Mesenchymal stem cell (in vitro differentiated cells and primary cell): Measurements from ENCODE around the gene HNRNPH3.

ENCODE experiments used
- DNase-seq: peaks from one replicate; pipeline ENCODE4 v3.0.0-alpha.2; 2013
- H2AFZ ChIP-seq: one replicate; pipeline ENCODE4 v1.6.1; 2013; ENCODE audit warnings: low read depth, mild to moderate bottlenecking, control low read depth, inconsistent platforms, low read length, moderate library complexity
- H2AK5ac ChIP-seq: 2 replicates; pipeline ENCODE4 v1.6.1; 2013; ENCODE audit warnings: low read length, moderate library complexity, mild to moderate bottlenecking, inconsistent platforms; ENCODE audit not compliant: severe bottlenecking
- H2BK120ac ChIP-seq: one replicate; pipeline ENCODE4 v1.6.1; 2013; ENCODE audit warnings: low read depth, mild to moderate bottlenecking, inconsistent platforms, low read length, moderate library complexity
- H2BK12ac ChIP-seq, 2 experiments: one replicate each; pipeline ENCODE4 v1.6.1; 2013; ENCODE audit warnings: inconsistent platforms in 2 of 2, low read length in 2 of 2, mild to moderate bottlenecking in 2 of 2, moderate library complexity in 2 of 2, control low read depth in 1 of 2
- H2BK15ac ChIP-seq: one replicate; pipeline ENCODE4 v1.6.1; 2013; ENCODE audit warnings: mild to moderate bottlenecking, low read depth, inconsistent platforms; ENCODE audit not compliant: poor library complexity, severe bottlenecking
- H2BK5ac ChIP-seq: 2 replicates; pipeline ENCODE4 v1.6.1; 2013; ENCODE audit warnings: low read depth, mild to moderate bottlenecking, low read length, control low read depth, inconsistent platforms; ENCODE audit not compliant: poor library complexity, severe bottlenecking
- H3K14ac ChIP-seq, 2 experiments: one replicate each; pipeline ENCODE4 v1.6.1; 2013; ENCODE audit warnings: inconsistent platforms in 2 of 2, low read length in 2 of 2, control low read depth in 1 of 2, mild to moderate bottlenecking in 1 of 2, moderate library complexity in 1 of 2
- H3K18ac ChIP-seq, 2 experiments: one replicate each; pipeline ENCODE4 v1.6.1; 2013; ENCODE audit warnings: inconsistent platforms in 2 of 2, low read length in 2 of 2, control low read depth in 1 of 2, low read depth in 1 of 2, mild to moderate bottlenecking in 1 of 2
- H3K23ac ChIP-seq, 2 experiments: one replicate each; pipeline ENCODE4 v1.6.1; 2013; ENCODE audit warnings: inconsistent platforms in 2 of 2, low read length in 2 of 2, mild to moderate bottlenecking in 2 of 2, moderate library complexity in 2 of 2, control low read depth in 1 of 2
- H3K27ac ChIP-seq: 2 replicates; pipeline ENCODE4 v1.5.1; 2013; ENCODE audit warnings: mild to moderate bottlenecking, moderate library complexity, low read length, control low read depth, inconsistent platforms; ENCODE audit not compliant: poor library complexity, severe bottlenecking
- H3K27me3 ChIP-seq, 2 experiments: 2 replicates each; pipeline versions ENCODE4 v1.6.1 to v1.7.0; 2013; ENCODE audit warnings: low read length in 2 of 2, mild to moderate bottlenecking in 2 of 2, moderate library complexity in 2 of 2, control low read depth in 1 of 2, inconsistent platforms in 1 of 2; ENCODE audit not compliant: control insufficient read depth in 1 of 2, insufficient read depth in 1 of 2
- H3K36me3 ChIP-seq, 2 experiments: 2 replicates each; pipeline versions ENCODE4 v1.6.1 to v1.7.0; 2013; ENCODE audit warnings: low read length in 2 of 2, control low read depth in 1 of 2, inconsistent platforms in 1 of 2, low read depth in 1 of 2, mild to moderate bottlenecking in 1 of 2; ENCODE audit not compliant: insufficient read depth in 2 of 2, control insufficient read depth in 1 of 2
- H3K4ac ChIP-seq, 2 experiments: one replicate each; pipeline ENCODE4 v1.6.1; 2013; ENCODE audit warnings: inconsistent platforms in 2 of 2, low read length in 2 of 2, mild to moderate bottlenecking in 2 of 2, moderate library complexity in 2 of 2, control low read depth in 1 of 2, low read depth in 1 of 2
- H3K4me1 ChIP-seq: 2 replicates; pipeline ENCODE4 v1.6.1; 2013; ENCODE audit warnings: low read depth, low read length, control low read depth; ENCODE audit not compliant: control insufficient read depth, insufficient read depth
- H3K4me2 ChIP-seq: 2 replicates; pipeline ENCODE4 v1.6.1; 2013; ENCODE audit warnings: low read length, mild to moderate bottlenecking, inconsistent platforms; ENCODE audit not compliant: poor library complexity, severe bottlenecking
- H3K4me3 ChIP-seq, 2 experiments: 2 replicates each; pipeline versions ENCODE4 v1.5.1 to v1.7.0; 2013; ENCODE audit warnings: low read length in 2 of 2, mild to moderate bottlenecking in 2 of 2, control low read depth in 1 of 2, low read depth in 1 of 2; ENCODE audit not compliant: insufficient read depth in 1 of 2
- H3K79me1 ChIP-seq: replicated peaks from 2 replicates; pipeline ENCODE4 v1.6.1; 2013; ENCODE audit warnings: mild to moderate bottlenecking, control low read depth, low read length, inconsistent platforms; ENCODE audit not compliant: poor library complexity, severe bottlenecking
- H3K9ac ChIP-seq: 2 replicates; pipeline ENCODE4 v1.7.0; 2013; ENCODE audit warnings: mild to moderate bottlenecking, low read length, moderate library complexity
- H3K9me3 ChIP-seq: 2 replicates; pipeline ENCODE4 v1.7.0; 2013; ENCODE audit warnings: mild to moderate bottlenecking, low read length; ENCODE audit not compliant: control insufficient read depth
- H4K8ac ChIP-seq: one replicate; pipeline ENCODE4 v1.6.1; 2013; ENCODE audit warnings: inconsistent platforms, mild to moderate bottlenecking, low read length, moderate library complexity
- H4K91ac ChIP-seq: one replicate; pipeline ENCODE4 v1.6.1; 2013; ENCODE audit warnings: mild to moderate bottlenecking, low read length, inconsistent platforms
- WGBS: methylation state at CpG from one replicate; pipeline ENCODE4 v1.1.7; 2013; ENCODE audit warnings: mixed read lengths; 5-methylcytosine and 5-hydroxymethylcytosine counted together

HNRNPH3 gene

GRCh38 chr10:68366600-68366999 lies 34.7 kb downstream of the HNRNPH3 start:
- Histone ChIP-seq H3K4me3 (no peak overlapping the region), H3K4me1 (no peaks in the 10 kb centered on the region), H2BK12ac (no peak overlapping the region), H4K8ac (no peak overlapping the region), H3K14ac (no peak overlapping the region), H3K9me3 (peaks cover under 1% of the 10 kb centered on the region), H3K9ac (no peak overlapping the region), H3K4ac (no peak overlapping the region), H4K91ac (no peak overlapping the region), H3K36me3 (peaks cover 25 to 70% of the 10 kb centered on the region in 2 experiments), H2AK5ac (no peak overlapping the region), H3K27ac (no peak overlapping the region), H2BK120ac (no peak overlapping the region), H3K23ac (no peak overlapping the region), H2AFZ (no peak overlapping the region), H2BK5ac (no peak overlapping the region), H3K4me2 (no peak overlapping the region), H3K18ac (no peak overlapping the region), H2BK15ac (no peak overlapping the region), H3K79me1 (peaks cover 14% of the 10 kb centered on the region), H3K27me3 (no peaks in the 10 kb centered on the region)
- DNase-seq: no peak
- WGBS: 91% methylated on average over 3 of the region's 5 CpGs

DNA sequence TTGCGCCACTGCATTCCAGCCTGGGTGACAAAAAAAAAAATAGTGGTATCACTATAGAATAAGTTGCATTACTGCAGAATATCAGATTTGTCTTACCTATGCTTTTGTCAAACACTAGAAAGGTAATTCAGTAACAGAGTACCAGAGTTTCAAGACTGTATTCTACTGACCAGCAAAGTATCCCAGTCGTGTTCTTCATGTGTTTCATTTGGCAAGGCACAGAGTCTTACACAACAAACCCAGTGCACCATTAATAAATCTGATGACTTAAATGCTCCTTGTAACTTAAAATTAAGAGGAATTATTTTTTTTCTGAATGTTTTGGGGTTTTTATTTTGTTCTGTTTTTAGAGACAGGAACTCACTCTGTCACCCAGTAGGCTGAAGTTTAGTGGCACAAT lies 35.3 kb downstream of the HNRNPH3 start:
- H3K4me3 ChIP-seq: no peak overlapping the region
- no peak overlapping the region for H4K8ac ChIP-seq
- no peak overlapping the region for H3K14ac ChIP-seq
- no peak overlapping the region for H3K18ac ChIP-seq
- peaks cover 24 to 70% of the 10 kb centered on the region in 2 experiments for H3K36me3 ChIP-seq
- H4K91ac ChIP-seq: no peak overlapping the region
- H2BK12ac ChIP-seq: no peak overlapping the region
- H3K27me3 ChIP-seq: no peaks in the 10 kb centered on the region
- 90% methylated on average over 2 of the region's 2 CpGs for WGBS
- no peak overlapping the region for H3K27ac ChIP-seq
- H3K23ac ChIP-seq: no peak overlapping the region
- DNase-seq: no peak
- H2AK5ac ChIP-seq: no peak overlapping the region
- H2AFZ ChIP-seq: no peak overlapping the region
- H3K9ac ChIP-seq: no peak overlapping the region
- H2BK120ac ChIP-seq: no peak overlapping the region
- no peak overlapping the region for H2BK5ac ChIP-seq
- H3K4ac ChIP-seq: no peak overlapping the region
- peaks cover 6% of the 10 kb centered on the region for H3K9me3 ChIP-seq
- H2BK15ac ChIP-seq: no peak overlapping the region
- peaks cover 15% of the 10 kb centered on the region for H3K79me1 ChIP-seq
- H3K4me2 ChIP-seq: no peak overlapping the region
- H3K4me1 ChIP-seq: no peaks in the 10 kb centered on the region

DNA sequence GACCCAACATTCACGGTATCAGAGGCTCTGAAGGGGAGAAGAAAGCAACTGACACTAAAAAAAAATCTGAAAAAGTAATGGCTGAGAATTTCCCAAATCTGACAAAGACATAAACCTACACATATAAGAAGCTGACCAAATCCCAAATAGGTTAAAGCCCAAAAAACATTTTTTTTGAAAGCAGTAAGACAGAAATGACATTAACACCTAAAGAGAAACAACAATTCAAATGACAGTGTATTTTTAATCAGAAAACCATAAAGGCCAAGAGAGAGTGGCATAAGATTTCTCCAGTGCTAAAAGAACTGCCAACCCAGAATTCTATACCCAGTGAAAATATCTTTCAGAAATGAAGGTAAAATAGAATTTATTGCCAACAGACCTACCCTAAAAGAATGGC lies 39.7 kb downstream of the HNRNPH3 start:
- Histone ChIP-seq H3K36me3 (peaks cover 31 to 66% of the 10 kb centered on the region in 2 experiments), H3K79me1 (peaks cover 25% of the 10 kb centered on the region), H3K4me2 (no peak overlapping the region), H2AK5ac (no peak overlapping the region), H3K4me1 (no peaks in the 10 kb centered on the region), H2BK12ac (no peak overlapping the region), H4K91ac (no peak overlapping the region), H3K27me3 (no peaks in the 10 kb centered on the region), H2BK5ac (no peak overlapping the region), H3K9ac (no peak overlapping the region), H3K4me3 (peak overlapping the region in 1 of 2 experiments; percentile 19), H4K8ac (no peak overlapping the region), H3K27ac (no peak overlapping the region), H3K9me3 (peaks cover 21% of the 10 kb centered on the region), H3K23ac (no peak overlapping the region), H2BK15ac (no peak overlapping the region), H3K18ac (no peak overlapping the region), H3K14ac (no peak overlapping the region), H2BK120ac (no peak overlapping the region), H3K4ac (no peak overlapping the region), H2AFZ (no peak overlapping the region)
- no peak for DNase-seq
- WGBS: no CpG with 5 or more reads among the region's 1 CpG

GRCh38 chr10:68385740-68386139 lies 53.9 kb downstream of the HNRNPH3 start:
- Histone ChIP-seq H2BK5ac (no peak overlapping the region), H3K27me3 (no peaks in the 10 kb centered on the region), H3K18ac (no peak overlapping the region), H2AFZ (no peak overlapping the region), H4K91ac (no peak overlapping the region), H3K36me3 (peaks cover 31 to 88% of the 10 kb centered on the region in 2 experiments), H3K9me3 (no peaks in the 10 kb centered on the region), H2AK5ac (no peak overlapping the region), H3K4me1 (no peaks in the 10 kb centered on the region), H3K79me1 (peaks cover 10% of the 10 kb centered on the region), H3K4ac (no peak overlapping the region), H3K4me3 (no peak overlapping the region), H3K14ac (no peak overlapping the region), H3K23ac (no peak overlapping the region), H3K9ac (no peak overlapping the region), H2BK15ac (no peak overlapping the region), H2BK120ac (no peak overlapping the region), H4K8ac (no peak overlapping the region), H2BK12ac (no peak overlapping the region), H3K4me2 (no peak overlapping the region), H3K27ac (no peak overlapping the region)
- no peak for DNase-seq
- WGBS: no CpG with 5 or more reads among the region's 2 CpGs
